ENCODE results near the gene ACADVL.
A peak's percentile ranks its signal among the peaks of the same experiment; 100 is the strongest.

The ACADVL gene

DNA sequence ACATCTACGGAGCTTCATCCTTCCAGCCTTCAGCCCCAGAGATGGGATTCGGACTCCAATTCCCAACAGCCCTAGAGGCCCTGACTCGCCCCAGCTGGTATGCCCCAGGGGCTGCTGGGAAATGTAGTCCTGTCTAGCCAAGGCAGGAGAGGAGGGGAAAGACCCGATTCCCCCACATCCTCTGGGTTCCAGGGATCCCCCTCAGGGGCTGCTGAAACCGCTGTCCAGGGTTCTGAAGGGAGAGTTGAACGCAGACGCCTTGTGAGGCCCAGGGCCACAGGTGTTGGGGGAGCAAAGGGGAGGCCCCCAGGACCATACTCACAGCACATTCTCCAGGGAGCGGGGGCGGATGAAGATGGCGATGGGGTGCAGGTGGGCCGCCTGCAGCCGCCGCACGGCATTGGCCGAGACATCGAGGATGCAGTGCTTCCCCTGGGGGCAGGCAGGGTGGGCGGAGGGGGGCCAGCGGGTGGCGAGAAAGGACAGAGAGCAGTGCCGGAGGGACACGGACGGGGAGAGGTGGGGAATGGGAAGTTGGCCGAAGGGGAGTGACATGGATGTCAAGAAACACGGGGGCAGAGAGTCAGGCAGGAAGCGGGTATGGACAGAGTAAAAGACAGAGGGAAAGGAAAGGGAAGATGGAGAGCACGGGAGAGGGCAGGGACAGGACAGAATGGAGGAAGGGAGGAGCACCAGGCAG lies 28.0 kb upstream of the ACADVL start:
- DNase-seq = no peak

DNA sequence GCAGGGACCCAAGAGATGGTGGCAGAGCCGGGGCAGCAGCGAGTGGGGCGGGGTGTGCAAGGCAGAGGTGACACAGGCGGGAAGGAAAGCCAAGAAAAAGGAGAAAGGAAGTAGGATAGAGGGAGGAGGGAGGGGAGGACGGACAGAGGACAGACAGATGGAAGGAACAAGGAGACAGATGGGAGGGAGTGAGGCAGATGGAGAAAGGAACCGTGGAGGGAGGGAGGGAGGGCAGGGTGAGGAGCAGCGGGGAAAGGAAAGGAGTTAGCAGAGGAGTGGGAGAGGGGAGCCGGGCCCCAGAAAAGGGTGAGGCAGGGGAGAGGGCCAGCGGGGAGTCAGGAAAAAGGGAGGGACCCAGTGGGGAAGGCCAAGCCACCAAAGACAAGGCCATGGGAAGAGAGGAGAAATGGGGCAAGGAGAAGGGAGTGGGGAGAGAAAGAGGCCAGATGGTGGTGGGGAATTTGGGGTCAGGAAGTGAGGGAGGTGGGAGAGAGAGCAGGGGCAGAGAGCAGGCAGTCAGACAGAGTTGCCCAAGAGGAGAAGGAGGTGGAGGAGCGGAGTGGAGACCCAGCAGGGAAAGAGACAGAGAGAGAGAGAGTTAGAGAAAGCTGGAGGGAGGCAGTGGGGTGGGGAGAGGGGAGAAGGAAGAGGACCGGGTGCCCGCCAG lies 27.3 kb upstream of the ACADVL start:
- DNase-seq = no peak

DNA sequence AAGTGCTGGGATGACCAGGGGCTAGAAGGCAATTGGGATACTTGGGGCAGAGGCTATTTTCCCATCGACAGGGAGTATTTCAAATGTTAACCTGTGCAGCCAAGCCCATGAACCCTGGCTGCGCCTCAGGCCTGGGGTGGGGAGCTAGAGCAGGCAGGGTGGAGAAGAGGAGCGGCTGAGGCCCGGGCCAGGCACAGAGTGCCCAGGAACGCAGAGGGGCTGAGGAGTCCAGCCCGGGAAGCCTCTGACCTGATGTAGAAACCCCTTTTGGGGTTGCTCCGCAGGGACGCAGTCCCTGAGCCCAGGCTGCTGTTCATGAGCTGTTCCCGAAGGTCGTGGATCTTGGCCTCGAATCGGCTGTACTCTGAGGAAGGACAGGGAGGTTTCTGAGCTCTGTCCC lies 23.8 kb upstream of the ACADVL start:
- no peak for DNase-seq

DNA sequence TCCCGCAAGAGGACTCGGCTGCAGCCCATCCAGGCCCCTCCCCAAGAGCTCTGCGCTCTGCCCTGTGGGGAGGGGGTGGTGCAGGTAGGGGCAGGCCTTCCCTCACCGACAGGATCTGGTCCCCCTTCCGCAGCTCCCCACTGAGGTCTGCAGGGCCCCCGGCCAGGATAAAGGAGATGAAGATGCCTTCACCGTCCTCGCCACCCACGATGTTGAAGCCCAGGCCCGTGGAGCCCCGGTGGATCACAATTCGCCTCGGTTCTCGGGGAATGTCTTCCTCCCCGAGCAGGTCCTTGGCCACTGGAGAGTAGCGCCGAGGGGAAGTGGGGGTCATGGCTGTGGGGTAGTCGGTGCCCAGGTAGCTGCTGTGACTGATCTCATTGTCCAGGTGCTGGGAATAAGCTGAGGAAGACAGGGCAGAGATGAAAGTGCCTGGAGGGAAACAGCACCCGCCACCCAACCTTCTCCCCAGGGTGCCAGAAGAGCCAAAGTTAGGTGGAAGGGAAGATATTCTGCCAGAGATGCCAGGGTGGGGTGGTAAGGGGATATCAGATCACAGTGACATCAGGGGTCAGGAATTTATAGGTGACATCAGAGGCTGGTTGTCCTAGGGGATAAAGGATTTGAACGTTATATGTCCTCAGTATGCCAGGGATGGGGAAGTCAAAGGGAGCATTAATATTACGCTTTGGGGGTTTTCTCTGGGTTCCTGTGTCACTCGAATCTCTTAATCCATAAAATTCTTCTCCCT lies 22.9 kb upstream of the ACADVL start:
- no peak for DNase-seq

DNA sequence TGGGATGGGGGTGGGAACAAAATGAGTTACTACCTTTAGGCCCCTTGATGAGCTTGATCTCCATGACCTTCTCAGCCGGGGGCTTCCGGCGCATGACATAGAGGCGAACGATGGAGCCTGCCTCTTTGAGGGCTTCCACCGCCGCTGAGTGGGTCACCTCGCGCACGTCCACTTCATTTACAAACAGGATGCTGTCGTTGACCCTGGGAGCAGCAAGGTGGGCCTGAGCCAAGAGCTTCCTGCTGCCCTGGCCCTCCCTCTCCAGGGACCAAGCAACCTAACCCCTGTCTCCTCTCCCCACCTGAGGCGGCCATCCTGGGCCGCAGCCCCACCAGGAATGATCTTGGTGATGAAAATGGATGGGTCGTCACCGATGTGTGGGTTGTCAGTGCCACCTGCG lies 16.3 kb upstream of the ACADVL start:
- no peak for DNase-seq

DNA sequence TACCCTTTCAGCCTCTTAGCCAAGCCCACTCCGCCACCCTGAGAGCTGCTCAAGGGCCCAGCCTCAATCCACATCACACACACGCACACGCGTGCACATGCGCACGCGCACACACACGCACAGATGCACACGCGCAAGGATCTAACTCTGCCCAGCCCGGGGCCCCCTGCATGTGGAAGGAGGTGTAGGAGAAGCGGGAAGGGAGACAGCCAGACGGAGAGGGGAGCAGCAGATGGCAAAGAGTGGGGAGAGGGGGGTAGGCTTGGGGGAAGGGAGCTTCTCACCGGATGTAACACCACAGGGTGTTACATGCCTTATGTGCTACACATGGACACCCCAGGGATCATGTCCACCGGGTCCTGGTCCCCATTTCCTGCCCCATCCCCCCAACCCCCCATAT lies 15.4 kb upstream of the ACADVL start:
- DNase-seq = no peak

DNA sequence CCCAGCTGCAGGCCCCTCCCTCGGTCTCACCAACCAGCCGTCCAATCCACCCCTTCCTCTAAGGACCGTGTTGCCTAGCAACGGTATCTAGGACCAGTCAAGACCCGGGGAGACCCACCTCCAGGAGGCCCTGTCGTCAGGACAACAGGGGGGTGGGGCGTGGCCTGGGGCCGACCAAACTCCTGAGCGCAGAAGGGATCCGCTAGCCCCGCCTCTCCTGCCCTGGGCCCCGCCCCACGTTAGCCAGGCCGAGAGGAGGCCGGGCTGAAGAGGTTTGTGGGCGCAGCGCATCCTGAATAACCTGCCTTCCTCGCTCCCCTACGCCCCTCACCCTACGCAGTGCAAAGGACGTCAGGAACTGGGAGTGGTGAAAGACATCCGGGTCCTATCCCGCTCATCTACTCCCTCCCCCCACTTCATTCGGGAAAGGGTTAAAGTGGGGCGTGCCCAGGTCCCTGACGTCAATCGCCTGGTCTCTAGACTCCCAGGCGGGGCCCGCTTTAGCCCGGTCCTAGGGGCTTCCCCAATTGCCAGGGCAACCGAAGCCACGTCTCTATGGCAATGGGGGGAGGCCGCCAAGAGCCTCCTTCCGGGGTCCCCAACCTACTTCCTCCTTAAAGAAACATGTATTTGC lies 14.8 kb upstream of the ACADVL start:
- no peak for DNase-seq

DNA sequence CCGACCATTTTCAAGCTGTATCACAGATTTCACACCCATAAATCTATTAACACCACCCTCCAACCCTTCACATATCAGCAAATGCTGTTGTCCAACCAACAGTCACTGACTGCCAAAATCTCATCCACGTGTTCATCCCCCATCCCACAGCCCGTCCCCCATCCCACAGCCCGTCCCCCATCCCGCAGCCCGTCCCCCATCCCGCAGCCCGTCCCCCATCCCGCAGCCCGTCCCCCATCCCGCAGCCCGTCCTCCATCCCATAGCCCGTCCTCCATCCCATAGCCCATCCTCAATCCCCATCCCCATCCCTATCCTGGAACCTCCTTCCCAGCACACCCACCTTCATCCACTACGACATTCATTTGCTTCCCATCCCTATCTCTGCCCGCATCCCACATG lies 14.2 kb upstream of the ACADVL start:
- no peak for DNase-seq

DNA sequence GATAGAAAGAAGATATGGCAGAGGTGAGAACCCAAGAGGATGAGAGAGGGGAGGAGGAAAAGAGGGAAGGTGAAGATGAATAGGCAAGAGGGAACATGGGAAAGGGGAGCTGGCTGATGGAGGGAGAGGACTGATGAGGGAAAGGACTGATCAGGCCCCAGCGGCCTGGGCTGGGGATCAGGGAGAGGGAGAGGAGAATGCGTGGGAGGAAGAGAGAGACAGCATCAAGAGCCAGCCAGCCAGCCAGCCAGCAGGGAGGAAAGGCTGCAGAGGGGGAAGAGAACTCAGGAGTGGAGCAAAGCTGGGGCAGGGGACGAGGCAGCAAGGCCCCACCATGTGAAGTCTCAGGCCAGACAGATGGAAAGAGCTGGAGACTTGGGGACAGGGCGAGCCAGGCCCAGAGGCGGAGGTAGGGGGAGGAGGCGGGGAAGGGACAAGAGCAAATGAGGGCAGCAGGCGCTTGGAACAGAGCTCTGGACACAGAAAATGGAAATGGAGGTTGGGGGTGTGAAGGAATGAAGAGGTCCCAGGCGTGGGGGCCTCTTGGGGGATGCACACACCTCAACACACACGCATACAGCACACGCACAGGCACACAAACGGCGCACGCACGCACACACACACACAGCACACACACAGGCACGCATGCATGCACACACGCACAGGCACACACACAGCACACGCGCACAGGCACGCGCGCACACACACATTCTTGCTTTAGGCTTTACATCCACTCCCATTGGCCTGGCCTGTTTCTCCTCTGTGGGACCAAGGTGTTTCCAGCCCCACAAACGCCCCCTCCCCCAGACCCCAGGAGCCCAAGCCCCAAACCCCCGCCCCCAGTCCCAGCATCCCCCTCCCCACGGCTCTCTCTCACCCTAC lies 12.4 kb upstream of the ACADVL start:
- no peak for DNase-seq

DNA sequence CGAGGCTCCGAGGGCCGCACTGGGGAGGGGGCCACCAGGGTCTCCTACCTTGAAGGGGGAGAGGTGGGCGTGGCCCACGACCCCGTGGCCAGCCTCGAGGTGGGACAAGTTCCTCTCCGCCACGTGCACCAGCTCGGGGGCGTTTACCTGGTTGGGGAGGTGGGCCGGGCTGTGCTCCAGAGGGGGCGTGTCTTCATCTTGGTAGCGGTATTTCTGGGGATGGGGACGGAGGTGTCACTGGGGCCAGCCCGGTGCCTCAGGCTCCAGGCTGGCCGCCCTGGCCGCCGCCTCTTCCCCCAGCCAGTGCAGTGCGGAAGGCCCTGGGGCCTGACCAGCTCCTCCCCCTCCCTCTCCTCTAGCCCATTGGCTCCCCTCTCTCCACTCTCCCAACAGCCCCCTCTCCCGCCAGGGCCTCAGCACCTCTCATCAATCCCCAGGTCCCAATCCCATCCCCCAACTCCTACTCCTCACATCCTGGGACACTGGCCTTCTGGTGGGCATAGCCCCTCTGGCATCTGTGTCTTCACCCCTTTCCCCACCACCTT lies 11.6 kb upstream of the ACADVL start:
- DNase-seq = no peak

DNA sequence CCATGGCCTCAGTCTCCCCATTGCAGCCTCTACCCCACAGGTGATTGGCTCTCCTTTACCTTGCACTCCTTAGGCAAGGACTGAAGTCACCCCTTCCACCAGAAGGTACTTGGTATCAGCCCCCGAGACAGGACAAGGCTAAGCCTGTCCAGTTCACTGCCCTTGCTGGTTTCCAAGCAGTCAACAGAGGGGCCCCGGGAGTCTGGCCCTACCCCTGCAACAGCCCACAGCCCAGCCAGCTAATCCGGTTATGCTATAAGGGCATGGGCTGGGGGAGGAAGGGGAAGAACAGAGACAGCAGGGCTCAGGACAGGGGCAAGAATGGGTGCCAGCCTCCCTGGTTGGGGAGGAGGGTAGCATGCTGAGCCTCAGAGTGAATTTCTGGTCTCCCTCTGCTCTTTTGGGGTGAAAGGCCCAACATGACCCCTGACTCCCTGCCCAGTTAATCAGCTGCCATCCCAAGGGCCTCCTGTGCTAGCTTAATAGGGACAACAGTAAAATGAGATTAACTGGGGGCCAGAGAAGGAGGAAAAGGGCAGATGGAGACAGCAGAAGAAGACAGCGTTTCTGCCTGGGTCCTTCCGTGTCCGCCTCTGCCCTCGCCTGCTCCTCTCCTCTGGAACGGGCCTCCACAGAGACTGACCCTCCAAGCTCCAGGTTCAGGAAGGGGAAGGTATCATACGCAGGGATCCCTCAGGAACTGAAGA lies 10.8 kb upstream of the ACADVL start:
- DNase-seq = no peak

DNA sequence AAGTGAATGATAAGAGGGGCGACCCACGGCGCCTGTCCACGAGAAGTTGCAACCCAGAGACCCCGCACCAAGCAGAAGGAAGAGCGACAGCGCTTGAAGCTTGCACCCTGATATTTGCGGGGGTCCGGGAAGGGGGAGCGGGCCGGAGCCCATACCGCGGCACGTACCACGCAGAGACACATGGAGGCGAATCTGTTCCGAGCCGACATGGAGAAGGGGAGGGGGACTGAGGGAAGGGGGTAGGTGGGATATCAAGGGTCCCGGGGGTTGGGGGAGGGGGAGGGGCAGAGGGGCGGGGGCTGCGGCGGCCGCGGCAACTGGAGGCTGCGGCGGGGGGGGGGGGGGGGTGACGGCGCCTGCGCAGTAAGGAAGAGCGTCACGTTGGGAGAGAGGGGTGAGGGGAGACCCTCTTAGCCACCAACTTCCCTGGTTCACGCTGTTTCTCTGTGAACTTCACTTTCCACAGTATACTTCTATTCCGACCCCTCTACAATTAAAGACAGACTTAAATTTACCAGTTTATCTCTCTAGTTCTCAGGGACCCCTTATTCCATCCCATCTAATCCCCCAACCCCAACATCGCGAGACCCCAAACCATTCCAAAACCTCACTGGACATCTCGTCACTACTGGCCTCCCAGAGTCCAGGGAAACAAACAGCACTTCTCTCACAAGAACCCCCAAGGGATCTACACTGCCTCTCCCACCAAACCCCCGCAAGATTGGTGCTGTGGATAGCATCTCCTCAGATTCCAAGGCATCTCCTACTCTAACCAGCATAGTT lies 8.1 kb upstream of the ACADVL start:
- no peak for DNase-seq

DNA sequence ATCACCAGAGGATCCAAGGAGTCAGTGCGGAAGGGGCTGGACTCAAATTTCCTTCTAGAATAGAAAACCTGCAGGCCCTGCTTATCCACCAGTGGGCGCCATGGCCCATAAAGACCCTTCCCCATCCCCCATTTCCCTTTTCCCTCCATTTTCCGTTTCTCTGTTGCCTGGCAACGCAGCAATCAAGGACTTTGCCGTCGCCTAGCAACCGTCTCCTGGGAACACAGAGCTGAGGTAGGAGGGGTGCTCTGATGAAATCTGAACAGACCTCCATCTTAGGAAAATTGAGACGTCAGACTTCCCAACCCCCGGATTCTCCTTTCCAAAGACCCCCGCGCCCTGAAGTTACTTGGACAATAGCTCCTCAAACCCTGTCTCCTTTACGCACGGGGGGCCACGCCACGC lies 5.8 kb upstream of the ACADVL start:
- DNase-seq = peak; percentile 26 to 27

DNA sequence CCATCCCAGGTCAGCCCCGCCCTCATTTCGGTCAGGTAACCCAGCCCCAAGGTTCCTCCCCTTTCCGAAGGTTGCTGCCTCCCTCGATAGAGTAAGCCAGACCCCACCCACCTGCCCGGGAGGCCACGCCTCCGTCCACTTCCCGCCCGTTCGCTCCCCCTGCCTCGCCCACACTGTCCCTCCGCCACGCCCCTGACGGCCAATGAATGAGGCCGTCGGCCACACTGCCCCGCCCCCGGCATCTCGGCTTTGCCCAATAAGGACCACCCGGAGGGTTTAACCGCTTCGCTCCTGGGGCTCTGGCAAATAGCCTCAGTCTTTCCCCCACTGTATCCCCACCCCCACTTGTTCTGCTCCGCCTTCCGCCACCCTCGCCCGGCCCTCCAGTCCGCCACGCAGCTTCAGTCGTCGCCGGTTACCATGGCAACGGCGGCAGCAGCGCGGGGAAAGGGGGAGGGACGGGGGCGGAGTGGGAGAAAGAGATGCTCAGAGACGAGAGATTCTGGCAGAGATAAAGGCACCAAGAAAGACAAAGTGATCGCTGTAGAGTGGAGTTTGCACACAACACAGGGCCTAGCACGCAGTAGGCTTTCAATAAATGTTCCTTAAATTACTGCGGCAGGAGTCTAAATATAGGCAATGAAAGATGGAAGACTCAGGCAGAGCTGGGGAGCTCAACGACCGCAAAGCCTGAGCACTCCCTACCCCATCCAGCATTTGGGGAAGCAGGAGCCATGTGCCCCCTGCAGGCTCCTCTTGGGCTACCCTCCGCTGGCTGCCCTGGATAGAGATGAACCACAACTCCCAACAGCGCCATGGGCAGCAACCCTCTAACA lies 5.2 kb upstream of the ACADVL start:
- peak; percentile 70 to 73 for DNase-seq

DNA sequence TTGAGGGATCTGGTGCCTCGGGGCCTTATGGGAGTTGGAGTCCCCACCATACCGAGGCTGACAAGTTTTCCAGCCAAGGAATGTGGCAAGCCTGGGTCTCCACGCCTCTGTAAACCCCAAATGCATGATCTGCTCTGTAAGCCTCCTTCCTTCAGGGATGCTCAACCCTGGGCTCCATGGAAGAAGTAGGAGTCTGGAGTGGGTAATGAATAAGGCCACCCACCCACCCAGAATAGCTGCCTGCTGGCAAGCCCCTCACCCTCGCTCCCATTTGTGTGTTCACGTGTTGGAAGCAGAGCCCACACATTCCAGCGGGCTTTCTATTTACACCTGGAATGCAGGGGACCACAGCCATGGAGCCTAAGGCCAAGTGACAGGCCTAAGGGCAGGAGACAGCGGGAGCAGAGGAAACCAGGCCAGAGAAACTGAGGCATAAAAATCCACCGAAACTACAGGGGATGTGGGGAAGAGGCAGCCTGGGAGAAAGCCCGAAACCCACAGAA lies 4.6 kb upstream of the ACADVL start:
- DNase-seq = no peak

DNA sequence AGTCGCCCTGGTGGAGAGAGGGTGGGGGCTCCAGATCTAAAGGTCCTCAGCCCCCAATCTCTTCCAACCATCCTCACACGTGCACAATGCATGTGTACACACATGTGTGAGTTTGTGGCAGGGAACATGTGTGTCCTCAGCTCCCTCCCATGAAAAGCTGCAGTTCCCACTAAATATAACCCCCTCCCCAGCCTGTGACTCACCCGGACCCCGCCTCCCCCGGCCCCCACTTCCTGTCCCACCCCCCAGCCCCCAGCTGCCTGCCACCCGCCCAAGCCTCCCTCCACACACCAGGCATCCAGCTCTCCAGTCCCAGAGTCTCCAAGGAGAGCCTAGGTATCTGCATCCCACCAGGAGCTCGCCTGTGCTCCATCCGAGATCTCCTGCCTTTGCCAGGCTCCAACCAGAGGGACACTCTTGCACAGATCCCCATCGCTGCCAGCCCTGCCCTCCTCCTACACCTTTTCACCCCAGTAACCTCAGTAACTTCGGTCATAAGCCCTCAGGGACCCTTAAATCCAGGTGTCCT lies 4.0 kb upstream of the ACADVL start:
- DNase-seq = no peak

DNA sequence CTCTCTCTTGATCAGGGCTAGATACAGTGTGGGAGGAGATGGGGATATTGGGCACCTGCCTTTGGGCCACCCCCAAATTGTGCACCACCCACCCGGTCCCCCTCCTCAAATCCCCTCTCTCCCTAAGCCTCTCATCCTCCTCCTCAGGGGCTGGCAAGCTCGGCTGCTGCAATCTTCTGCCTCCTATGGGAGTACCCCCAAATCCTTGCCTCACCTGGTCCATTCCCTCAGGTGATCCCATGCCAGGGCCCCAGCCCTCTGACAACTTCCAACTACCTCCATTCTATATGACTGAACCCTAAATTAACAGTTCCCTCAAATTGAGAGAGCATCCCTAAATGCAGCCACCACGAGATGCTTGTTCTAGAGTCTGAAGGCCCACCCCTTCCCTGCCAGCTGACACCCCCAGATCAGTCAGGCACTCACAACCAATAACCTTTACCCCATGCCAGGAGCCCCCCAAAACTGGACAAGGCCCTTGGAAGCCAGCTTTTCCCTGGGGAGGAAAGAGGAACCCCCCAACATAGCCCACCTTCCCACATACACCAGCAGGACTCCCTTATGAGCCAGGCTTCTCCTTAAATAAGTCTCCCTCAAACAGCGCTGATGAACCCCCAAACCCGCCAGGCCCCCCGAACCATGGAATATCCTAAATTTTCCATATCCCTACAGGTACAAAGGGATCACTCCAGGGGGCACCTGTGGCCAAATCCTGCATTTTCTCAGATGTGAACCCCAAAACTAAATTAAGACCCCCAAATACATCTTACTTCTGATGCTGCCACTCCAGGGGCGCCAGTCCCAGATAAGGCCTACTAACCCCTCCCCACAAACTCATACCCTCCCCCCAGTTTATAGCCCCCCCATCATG lies 3.3 kb upstream of the ACADVL start:
- DNase-seq = no peak

All from AML-193 (cell line).